ENCODE data around the gene ATP2A2.

DNA sequence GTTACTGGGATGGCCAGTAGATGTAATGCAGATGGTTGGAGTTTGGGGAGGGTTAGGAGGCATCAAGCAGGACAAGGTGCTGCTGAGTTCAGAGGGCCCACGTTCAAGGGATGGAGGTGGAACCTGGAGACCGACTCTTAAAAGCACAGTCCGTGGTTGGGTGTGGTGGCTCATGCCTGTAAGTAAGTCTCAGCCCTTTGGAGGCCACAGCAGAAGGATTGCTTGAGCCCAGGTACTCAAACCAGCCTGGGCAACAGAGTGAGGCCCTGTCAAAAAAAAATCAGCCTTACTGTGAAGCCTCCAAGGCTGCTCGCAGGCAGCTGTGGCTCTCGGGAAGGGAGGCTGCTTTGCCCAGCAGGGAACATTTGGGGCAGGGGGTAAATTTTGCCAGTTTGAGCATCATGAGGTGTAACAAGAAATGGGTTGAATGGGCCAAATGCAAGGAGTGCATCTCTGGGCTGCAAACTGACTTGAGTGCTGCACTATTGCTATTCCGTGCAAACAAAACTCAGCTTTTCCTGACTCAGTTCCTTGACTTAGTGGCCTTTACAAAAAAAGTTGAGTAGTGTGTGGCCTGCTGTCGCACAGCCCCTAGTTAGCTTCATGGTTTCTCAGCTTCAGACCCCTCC lies 67.5 kb downstream of the ATP2A2 start:
- TF ChIP-seq, protein P1, sequence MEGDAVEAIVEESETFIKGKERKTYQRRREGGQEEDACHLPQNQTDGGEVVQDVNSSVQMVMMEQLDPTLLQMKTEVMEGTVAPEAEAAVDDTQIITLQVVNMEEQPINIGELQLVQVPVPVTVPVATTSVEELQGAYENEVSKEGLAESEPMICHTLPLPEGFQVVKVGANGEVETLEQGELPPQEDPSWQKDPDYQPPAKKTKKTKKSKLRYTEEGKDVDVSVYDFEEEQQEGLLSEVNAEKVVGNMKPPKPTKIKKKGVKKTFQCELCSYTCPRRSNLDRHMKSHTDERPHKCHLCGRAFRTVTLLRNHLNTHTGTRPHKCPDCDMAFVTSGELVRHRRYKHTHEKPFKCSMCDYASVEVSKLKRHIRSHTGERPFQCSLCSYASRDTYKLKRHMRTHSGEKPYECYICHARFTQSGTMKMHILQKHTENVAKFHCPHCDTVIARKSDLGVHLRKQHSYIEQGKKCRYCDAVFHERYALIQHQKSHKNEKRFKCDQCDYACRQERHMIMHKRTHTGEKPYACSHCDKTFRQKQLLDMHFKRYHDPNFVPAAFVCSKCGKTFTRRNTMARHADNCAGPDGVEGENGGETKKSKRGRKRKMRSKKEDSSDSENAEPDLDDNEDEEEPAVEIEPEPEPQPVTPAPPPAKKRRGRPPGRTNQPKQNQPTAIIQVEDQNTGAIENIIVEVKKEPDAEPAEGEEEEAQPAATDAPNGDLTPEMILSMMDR (conservative IDR thresholded peaks at IDR 0.05 in 1 of 2, IDR thresholded peaks at IDR 0.05 in 1 of 2; ENCODE audit: extremely low read depth in 1 of 2, insufficient read depth in 1 of 2, low read depth in 1 of 2, low read length in 2 of 2), result no peak
- no peak for TF ChIP-seq EZH2 (IDR thresholded peaks at IDR 0.05; ENCODE audit: borderline replicate concordance, low read length)

All from mammary epithelial cell (primary cell).